Measurements from ENCODE around the gene TUBB2A.
"Not testable (repeated sequence)": the region's sequence is repeated elsewhere in the genome, so short reads cannot be mapped to it uniquely, and the experiment has no call there.

TUBB2A gene

DNA sequence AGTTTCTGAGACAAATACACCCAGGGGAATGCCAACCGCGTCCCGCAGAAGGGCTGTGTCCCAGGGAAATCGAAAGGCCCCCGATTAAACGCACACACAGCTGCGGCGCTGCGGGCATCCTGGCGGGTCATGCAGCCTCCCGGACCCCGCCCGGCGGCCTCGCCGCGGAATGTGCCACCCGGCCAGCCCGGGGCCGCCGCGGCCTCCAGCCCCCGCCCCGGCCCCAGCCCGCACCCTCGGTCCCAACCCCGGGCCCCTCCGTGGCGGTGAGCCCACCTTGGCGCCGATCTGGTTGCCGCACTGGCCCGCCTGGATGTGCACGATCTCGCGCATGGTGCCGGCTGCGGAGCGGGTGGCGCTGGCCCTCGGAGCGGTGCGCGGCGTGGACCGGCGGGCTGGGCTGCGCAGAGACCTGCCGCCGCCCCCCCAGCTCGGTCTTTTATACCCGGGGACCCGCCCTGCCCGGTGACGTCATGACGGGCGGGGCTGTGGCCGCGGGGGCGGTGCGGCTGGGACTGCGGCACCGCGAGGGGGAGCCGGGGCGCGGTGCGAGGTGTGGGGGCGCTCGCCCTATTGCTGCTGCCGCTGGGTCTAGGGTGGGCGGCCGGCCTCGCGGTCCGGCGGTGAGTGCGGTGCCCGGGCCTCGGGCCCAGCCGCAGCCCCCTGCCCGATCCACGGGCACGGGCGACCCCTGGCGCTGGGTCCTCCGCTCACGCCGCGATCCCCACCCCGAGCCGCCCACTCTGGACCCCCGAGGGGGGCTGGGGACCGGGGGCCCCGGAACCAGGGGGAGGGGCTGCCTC lies at the start of gene TUBB2A:
Gene TUBB2A, minus strand, starts transcription at position 414 of the 803 bp plus-strand sequence. Its CDS starts 81 bp downstream, at position 333.
- DNase-seq, result peak; percentile 95

DNA sequence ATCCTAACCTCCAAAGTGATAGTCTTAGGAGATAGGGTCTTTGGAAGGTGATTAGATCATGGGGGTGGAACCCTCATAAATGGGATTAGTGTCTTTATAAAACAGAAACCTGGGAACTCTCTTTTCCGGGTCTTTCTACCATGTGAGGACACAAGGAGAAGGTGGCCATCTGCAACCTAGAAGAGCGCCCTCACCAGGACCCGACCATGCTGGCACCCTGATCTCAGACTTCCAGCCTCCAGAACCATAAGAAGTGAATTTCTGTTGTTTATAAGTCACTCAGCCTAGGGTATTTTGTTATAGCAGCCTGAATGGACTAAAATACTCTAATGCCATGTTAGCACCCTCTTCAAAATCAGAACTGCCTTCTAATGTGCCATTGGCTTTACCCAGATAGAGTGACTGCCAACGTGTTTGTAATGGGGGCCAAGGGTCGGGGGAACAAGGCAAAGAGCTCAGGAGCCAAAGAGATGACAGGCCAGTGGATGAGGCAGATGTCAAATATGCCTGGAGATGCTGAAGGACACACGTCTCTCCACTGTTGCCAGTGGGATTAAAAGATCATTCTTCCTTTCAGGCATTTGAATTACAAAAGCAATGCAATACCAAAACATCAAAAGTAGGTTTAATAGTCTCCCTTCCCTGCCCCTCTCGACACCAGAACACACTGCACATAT lies 49.1 kb upstream of the TUBB2A start:
- no peak for DNase-seq

DNA sequence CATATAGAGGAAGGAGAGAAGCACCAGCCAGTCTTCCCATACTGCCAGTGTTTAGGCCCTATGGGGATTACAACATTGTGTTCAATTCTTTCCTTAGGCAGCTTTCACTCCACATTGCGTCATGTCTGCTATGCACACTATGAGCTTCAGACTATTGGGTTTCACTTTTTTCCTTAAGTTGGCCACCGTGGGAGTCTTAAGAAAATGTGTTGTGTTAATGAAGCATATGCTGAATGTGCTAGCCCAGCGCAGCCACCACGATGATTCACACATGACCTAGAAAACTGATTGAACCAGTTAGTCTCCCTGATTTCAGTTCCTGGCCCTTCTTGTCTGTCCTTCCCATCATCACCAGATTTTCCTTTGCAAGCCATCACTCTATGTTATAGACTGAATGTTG lies 48.6 kb upstream of the TUBB2A start:
- DNase-seq, result no peak

DNA sequence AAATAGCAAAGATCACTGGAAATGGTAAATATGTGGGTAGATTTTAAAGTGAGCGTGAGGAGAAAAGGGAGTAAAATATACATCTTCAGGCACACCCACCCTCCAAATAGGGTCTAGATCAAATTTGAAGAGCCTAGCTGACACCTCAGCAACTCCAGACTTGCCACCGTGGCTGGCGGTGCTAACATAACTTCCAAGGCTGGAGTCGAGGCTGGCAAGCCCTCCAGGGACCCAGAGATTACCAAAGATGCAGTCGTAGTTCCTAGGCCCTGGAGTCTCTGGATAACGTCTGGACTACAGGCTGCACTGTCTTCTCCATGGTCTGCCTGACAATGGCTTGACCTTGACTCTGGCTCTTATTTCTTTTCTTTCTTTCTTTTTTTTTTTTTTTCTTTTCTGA lies 47.6 kb upstream of the TUBB2A start:
- DNase-seq, result no peak

DNA sequence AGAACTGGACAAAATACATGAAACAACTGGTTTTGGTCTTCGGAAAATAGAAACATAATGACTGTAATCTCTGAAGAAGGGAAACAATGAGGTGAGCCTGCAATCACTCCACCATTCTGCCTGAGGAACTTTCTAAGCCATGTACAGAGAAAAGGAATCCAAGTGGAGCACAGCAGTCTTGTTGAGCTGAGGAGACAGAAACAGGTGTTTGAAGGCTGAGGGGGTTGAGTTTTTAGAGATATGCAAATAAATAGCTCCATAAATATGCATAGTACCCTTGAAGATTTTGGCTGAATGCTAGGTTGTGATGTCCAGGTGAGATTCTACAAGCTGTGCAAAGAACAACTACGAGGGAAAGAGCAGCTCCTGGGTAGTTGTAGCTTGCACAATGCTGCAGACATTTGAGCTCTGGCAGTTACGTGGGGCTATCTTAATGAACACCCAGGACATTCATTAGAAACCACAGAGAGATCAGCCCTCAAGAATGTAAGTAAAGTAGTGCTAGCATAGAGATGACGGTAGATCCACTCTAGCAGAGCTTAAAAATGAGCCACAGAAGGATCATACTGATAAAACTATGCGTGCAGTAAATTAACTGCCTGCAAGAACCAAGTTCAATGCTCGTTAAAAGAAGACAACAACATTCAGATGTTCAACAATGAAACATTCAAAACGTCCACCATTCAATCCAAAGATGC lies 45.8 kb upstream of the TUBB2A start:
- no peak for DNase-seq

DNA sequence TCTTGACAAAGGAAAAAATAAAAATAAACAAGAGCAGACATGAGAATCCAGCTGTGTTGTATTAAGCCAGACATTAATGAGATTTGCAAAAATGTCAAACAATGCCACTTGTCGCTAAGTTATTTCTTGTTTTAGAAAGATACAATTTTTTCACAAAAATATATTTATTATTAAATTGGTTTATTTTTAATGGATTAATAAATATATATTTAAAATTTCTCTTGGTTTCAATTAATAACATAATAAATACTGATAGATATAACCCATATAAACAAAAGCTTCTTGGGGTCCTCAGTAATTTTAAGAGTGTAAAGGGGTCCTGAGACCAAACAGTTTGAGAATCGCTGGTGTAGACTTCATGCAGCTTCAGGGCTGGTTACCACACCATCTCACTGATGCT lies 44.0 kb upstream of the TUBB2A start:
- DNase-seq, result no peak

DNA sequence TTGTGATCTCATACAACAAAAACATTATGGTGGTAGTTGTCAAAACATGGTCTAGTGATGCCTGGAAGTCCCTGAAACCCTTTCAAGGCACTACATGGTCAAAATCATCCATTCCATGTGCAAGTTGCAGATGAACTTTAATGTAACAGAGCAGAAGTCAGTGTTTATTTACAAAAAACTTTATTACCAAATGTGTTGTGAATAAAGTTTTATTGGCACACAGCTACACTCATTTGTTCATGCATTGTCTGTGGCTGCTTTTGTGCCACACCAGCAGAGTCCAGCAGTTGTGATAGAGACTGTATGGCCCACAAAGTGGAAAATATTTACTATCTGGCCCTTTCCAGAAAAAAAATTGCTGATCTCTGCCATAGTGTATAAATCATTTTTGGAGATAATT lies 43.3 kb upstream of the TUBB2A start:
- no peak for DNase-seq

DNA sequence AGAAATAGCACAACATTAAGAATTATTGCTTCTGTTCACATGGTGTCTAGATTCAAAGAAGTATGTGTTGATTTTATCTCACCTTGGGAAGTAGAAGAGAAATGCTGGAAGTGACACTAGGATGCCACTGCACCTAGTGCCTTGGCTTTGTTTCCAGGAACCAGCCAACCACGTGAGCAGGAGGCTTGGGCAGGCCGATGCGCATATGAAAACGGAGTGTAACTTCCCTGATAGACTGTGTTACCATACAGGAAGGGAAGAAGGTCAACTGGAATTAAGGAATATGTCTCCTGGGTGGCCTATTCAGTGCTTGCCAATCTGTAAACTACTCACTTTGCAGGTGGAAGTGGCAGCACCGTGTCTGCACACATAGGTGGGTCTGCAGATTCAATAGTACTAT lies 42.0 kb upstream of the TUBB2A start:
- no peak for DNase-seq

DNA sequence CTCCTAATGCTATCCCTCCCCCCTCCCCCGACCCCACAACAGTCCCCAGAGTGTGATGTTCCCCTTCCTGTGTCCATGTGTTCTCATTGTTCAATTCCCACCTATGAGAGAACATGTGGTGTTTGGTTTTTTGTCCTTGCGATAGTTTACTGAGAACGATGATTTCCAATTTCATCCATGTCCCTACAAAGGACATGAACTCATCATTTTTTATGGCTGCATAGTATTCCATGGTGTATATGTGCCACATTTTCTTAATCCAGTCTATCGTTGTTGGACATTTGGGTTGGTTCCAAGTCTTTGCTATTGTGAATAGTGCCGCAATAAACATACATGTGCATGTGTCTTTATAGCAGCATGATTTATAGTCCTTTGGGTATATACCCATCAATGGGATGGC lies 40.4 kb upstream of the TUBB2A start:
- not testable (repeated sequence) for DNase-seq

DNA sequence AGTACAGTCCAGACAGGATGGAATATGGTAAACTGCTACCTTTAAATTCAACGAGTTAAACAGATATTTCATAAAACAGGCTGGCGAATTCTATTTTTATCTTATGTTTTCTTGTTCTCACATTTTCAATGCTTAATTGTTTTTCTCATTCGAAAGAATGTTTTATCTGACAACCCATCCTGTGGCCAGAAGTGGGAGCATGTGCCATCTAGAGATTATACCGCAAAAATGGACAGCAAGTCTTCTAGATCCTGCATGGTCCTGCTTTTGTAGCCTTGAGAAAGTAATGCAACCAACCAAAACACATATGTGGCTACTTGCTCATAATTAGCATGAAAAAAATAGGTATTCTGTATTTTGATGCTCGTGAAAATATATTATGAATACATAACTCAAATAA lies 39.4 kb upstream of the TUBB2A start:
- no peak for DNase-seq

DNA sequence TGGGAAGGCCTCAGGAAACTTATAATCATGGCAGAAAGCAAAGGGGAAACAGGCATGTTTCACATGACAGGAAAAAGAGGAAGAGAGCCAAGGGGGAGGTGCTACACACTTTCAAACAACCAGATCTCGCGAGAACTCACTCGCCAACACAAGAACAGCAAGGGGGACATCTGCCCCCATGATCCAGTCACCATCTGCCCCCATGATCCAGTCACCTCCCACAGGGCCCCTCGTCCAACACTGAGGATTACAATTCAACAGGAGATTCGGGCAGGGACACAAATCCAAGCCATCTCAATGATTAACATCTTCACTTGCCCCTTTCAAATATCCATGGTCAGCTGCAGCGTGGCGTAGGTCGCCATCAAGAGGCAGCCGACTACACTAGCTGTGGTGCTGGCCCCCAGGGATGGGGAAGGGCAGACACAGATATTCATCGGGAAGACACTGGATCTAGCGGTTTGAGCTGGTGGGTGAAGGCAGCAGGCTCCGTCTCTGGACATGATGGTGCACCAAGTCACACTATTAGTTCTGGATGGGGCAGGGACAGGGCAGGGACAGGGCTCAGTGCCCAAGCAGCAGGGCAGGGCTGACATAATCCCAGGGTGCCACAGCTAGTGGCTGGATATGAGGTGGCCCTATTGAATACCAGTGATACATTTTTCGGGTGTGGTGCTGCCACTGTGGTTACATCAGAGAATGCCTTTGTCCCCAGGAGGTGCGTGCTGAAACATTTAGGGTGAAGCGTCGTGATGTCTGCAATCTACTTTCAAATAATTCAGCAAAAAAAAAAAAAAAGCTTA lies 38.6 kb upstream of the TUBB2A start:
- DNase-seq, result no peak

DNA sequence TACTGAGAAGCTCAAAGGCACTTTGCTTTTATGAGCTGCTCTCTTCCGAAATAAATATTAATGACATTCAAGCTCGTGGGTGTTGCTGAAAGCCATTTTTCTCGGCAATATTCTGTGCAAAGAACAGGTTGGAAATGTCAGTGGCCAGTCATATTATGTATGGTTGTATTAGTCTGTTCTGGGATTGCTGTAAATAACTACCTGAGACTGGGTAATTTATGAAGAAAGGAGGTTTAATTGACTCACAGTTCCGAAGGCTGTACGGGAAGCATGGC lies 38.0 kb upstream of the TUBB2A start:
- no peak for DNase-seq

DNA sequence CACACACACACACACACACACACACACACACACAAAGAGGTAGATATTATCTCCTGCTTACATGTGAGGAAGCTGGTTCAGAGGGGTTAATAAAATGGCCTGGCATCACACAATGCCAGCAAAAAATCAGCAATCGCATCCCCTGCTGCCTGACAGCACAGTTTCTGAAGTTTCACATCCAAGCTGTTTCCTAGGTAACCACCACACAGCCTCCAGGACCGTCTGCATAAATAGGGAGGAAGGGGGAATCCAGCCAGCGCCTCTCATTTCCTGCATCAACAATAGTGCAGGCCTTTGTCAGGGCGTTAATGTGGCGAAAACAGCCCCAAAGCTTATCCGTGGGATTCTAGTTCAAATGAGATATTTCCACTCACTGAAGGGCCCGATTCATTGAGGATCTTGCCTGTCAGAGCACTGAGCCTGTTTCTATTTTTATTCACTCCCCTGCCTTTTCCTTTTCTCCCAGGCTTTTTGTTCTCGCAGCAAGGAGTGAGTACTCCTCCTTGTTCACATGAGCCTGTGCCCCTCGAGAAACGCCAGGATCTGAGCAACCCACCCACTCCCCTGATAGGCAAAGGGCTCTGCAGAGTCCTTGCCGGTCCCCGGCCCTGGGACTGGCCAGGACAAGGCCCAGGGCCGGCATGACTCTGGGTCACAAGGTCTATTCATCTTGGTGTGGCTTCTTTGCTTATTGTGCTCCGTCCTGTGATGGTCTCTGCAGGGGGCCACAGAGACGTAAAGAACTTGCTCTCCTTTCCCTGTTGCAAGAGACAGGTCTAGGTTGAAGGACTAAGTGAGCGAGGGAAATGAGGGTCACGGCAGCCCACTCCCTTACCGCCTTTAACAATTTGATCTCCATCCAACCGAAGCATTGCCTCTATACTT lies 37.4 kb upstream of the TUBB2A start:
- DNase-seq, result no peak

DNA sequence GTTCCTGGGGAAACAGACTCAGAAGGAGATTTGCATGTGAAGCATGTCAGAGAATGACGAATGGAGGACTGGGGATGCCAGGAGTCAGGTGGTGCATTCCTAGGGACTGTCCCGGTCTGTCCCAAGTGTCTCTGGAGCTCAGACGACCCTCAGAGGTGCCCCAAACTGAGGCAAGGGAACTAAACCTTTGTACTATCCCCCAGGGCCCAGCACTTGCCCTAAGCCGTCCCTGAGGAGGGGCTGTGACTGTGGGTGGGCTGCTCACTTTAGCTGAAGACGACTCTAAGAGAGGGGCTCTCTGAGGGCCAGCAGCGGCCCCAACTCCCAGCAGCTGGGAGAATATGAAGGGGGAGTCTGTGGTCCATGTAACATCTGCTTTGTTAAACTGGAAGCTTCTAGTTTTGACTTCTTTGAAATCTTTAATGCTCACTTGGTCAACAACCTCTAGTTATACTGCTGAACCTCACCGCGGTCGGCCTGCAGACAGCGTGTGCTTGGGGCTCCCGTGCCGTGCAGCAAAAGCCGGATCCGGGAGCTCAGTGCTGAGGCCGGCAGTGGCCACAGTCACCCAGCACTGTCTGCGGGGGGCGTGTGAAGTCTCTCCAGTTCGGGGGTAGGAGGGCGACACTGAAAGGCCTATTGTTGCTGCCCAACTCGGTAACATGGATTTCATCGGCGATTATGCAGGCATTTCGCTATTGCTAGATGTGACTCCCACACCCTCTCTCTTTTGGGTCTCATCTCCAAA lies 35.9 kb upstream of the TUBB2A start:
- DNase-seq, result no peak

DNA sequence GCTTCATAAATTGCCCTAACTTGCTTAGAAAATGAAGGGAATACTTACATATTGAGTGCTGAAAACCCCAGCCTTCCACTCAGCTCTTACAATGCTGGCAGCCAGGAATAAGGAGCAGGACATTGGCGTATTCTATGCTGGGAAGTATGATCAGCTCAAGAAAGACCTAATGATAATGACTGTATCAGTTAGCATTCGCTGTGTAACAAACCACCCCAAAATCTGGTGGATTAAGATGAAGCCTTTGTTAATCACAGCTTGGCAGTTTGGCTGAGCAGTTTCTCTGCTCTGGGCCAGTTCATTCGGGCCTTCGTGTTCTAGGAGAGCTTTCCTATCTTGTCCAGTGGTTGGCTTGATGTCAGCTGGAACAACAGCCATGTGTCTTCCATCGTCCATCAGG lies 33.4 kb upstream of the TUBB2A start:
- no peak for DNase-seq

DNA sequence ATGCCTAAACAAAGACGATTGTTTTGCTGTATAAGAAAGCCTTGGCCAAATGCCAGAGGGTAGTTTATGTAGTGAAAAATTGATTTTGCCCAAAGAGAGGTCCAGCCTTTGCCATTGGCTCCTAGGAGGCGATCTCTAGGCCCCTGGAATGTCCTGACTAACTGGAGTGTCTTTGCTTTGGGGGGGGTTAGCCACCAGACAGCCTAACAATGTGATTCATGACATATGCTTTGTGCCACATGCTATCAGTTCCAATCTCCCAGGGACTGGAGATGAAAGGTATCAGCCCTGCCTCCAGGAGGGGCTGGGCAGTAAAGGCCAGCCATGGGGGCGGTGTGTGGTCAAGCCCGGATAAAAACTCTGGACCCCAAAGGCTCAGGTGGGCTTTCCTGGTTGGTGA lies 32.7 kb upstream of the TUBB2A start:
- no peak for DNase-seq

DNA sequence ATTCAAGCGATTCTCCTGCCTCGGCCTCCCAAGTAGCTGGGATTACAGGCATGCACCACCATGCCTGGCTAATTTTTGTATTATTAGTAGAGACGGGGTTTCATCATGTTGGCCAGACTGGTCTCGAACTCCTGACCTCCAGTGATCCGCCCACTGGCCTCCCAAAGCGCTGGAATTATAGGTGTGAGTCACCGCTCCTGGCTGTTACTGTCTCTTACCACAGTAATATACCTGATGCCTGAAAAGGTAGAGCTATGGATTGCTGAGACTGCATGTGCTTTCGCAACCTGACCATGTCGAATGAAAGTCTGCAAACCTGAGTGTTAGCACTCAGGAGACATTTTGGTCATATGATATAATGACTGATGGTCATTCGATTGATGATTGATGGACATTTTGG lies 31.8 kb upstream of the TUBB2A start:
- not testable (repeated sequence) for DNase-seq

DNA sequence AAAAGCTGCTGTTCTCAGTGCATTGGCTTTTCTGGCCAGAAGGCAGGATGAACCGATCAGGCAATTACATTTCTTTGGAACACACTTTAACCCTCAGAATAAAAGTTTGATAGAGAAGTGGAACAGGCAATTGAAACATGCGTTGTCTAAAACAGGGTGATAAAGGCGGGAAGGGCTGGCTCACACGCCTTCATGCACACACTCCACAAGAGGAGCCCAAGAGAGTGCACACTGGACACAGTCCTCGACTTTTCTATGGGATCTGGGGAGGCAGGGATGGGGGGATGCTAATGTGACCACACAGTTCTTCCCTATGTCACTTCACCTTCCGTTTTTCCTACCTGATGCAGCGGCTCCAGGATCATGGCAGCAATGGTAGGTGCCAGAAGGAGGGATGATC lies 30.9 kb upstream of the TUBB2A start:
- DNase-seq, result no peak

DNA sequence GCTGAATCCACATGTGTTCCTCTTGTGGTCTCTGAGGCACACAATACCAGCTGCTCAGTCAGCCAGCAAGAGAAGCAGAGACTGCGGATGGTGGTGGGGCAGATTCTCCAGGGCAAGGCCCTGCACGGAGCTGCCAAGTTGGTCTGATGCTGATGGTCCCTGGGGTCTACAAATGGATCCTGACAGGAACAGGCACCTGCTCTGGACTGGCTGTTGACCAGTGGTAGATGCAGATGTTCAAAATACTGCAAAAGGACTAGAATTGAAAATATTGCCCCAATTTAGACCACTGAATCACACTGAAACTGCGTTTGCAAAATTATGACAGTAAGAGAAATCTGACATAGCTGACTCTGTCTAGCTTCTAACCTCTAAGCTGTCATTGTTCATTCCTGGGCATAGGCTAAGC lies 29.6 kb upstream of the TUBB2A start:
- no peak for DNase-seq

DNA sequence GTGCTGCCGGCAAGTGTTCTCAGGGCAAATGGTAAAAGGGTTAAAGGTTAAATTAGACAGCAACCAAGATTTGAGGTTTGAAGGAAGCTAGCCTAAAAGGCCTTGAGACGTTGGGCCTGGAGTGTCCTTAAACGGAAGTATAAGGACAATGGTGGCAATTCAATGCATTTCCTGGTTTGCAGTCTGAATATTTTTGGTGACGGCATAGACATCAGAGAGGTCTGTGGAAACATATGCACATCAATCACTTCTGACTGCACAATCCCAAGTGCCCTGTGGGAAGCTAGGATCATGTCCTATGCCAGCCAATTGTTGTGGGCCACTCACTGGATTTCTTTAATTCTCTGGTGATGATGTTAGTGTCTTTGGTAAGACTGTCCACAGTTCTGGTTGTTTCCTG lies 25.7 kb upstream of the TUBB2A start:
- no peak for DNase-seq

DNA sequence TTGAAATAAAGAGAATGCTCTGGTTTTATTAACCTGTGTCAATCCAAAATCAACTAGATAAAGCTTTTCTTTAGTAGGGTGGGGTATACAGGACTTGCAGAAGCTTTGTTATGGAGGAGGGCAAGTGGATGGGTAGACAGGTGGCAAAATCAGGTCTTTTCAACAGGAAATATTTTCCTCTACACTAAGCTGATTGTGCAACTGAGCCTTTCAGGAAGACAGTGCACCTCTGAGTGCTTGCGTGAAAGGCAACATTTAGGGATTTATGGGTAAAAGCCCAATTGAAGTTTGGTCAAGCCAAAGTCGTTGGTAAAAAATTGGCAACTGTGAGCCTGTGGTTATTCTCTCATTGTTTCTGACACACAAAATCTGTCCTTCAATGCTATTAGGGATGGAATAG lies 23.8 kb upstream of the TUBB2A start:
- no peak for DNase-seq

DNA sequence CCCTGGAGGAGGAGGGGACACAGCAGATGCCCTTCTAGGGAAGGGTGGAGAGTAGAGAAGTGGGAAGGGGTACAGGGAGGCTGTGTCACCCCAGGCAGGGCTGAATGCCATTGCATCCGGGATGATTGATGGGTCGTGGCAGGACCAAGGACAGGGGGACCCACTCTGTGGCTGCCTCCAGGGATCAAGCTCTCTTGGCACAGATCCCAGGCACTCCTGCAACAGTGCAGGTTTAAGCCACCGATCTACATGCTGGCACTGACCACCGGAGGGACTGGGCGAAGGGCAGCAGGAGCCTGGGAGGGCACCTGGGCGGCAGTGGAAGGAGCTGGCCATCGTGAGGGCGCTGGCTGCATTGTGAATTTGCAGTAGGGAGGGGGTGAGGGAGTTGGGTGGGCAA lies 22.6 kb upstream of the TUBB2A start:
- DNase-seq, result not testable (repeated sequence)
